HepG2 (cell line): ENCODE data around the gene HMCN1. TPM values are rescaled to one million over a fixed set of nuclear protein-coding genes. Genes with fewer than 3 reads are reported as not detected.

Source experiments
- ATAC-seq: fragments of 200-7000 bp; cut with Tn5 transposase; 3 replicates; pipeline ENCODE4 v1.9.1; 2020; ENCODE audit warnings: mild to moderate bottlenecking, moderate library complexity
- BruUV-seq: library from RNA; stranded (reverse); fragments of 400-500 nt; replicated peaks from 2 replicates; lab custom pipeline; 2021; lab: Mats Ljungman, UMichigan
- CTCF ChIA-PET: fragments of 300-600 bp; formaldehyde crosslinking; extraction: SDS; loops from one replicate; lab custom pipeline; 2021; ENCODE audit warnings: low total read pairs, inconsistent platforms, low intra/inter-chr PET ratio; lab: Yijun Ruan, JAX
- POLR2A ChIA-PET: fragments of 350-600 bp; sonication (Branson Sonifier 250); formaldehyde crosslinking; loops from one replicate; lab custom pipeline; 2020; ENCODE audit warnings: antibody characterized with exemption, inconsistent platforms; lab: Yijun Ruan, JAX
- DNase-seq: peaks from one replicate; pipeline ENCODE4 v3.0.0-alpha.2; 2015; ENCODE audit warnings: low spot score
- FAIRE-seq: peaks from 3 replicates; lab custom pipeline; 2011; peaks lifted over from hg19 to GRCh38; lab: Jason Lieb, UNC
- H2AFZ ChIP-seq: one replicate; pipeline ENCODE4 v1.6.1; 2011; ENCODE audit warnings: low read length, inconsistent platforms
- H3K27ac ChIP-seq: fragments of 300-600 bp; 3 replicates; pipeline ENCODE4 v1.8.0; 2011; ENCODE audit warnings: mixed run types, mild to moderate bottlenecking, mixed read lengths, low read length, inconsistent platforms; ENCODE audit not compliant: insufficient read depth; ENCODE audit errors: extremely low read length
- H3K27me3 ChIP-seq, 2 experiments: fragments of 200-600 bp in 1 of 2; 2 replicates in 1 of 2; 3 replicates in 1 of 2; pipeline versions ENCODE4 v1.6.0 to v1.8.0; 2011; ENCODE audit warnings: low read length in 2 of 2, mild to moderate bottlenecking in 2 of 2, moderate library complexity in 2 of 2, inconsistent platforms in 1 of 2; ENCODE audit not compliant: insufficient read depth in 2 of 2, control insufficient read depth in 1 of 2
- H3K36me3 ChIP-seq, 2 experiments: fragments of 200-600 bp in 1 of 2; replicated peaks in 1 of 2; 2 replicates in 1 of 2; 3 replicates in 1 of 2; pipeline versions ENCODE4 v1.5.1 to v1.8.0; 2011; ENCODE audit warnings: low read length in 2 of 2, inconsistent platforms in 1 of 2; ENCODE audit not compliant: insufficient read depth in 2 of 2, control insufficient read depth in 1 of 2
- H3K4me1 ChIP-seq: 2 replicates; pipeline ENCODE4 v1.5.1; 2012; ENCODE audit warnings: low read length, inconsistent platforms; ENCODE audit not compliant: insufficient read depth
- H3K4me2 ChIP-seq: 2 replicates; pipeline ENCODE4 v1.6.0; 2011; ENCODE audit warnings: low read depth, low read length, inconsistent platforms
- H3K4me3 ChIP-seq, 3 experiments: fragments of 200-600 bp in 1 of 3; sonication (generic), shearing (Covaris generic) in 1 of 3; replicated peaks in 1 of 3; 2 replicates each; pipeline ENCODE4 v1.5.1; 2011 to 2016; ENCODE audit warnings: low read length in 3 of 3, inconsistent platforms in 2 of 3, low read depth in 2 of 3, mild to moderate bottlenecking in 2 of 3, control low read depth in 1 of 3, mixed read lengths in 1 of 3; ENCODE audit not compliant: insufficient read depth in 1 of 3
- H3K79me2 ChIP-seq: one replicate; pipeline ENCODE4 v1.6.1; 2011; ENCODE audit warnings: low read length, inconsistent platforms; ENCODE audit not compliant: insufficient read depth
- H3K9ac ChIP-seq: 2 replicates; pipeline ENCODE4 v1.6.0; 2011; ENCODE audit warnings: mild to moderate bottlenecking, low read depth, low read length, inconsistent platforms; ENCODE audit not compliant: insufficient read depth
- H3K9me3 ChIP-seq: 2 replicates; pipeline ENCODE4 v1.5.1; 2012; ENCODE audit warnings: mild to moderate bottlenecking, low read length
- H4K20me1 ChIP-seq: 2 replicates; pipeline ENCODE4 v1.6.0; 2011; ENCODE audit warnings: inconsistent platforms, mild to moderate bottlenecking, low read length, moderate library complexity; ENCODE audit not compliant: insufficient read depth
- DNMT3B ChIP-seq: conservative IDR thresholded peaks from 2 replicates; pipeline ENCODE4 v1.6.1; 2016; ENCODE audit warnings: missing biosample characterization, control low read depth
- MAFG ChIP-seq: sonication (generic); formaldehyde crosslinking; IDR thresholded peaks from 2 replicates; pipeline ENCODE4 v1.5.1; 2020; ENCODE audit warnings: mild to moderate bottlenecking, missing genetic modification reagents
- TAF1 ChIP-seq: sonication (generic); formaldehyde crosslinking; IDR thresholded peaks from 2 replicates; pipeline ENCODE4 v1.4.0; 2020; ENCODE audit warnings: missing genetic modification reagents
- ZNF264 ChIP-seq: sonication (generic); formaldehyde crosslinking; IDR thresholded peaks from 2 replicates; pipeline ENCODE4 v1.4.0; 2020; ENCODE audit warnings: missing genetic modification reagents
- ZNF30 ChIP-seq: sonication (generic); formaldehyde crosslinking; IDR thresholded peaks from 2 replicates; pipeline ENCODE4 v1.5.0; 2020; ENCODE audit warnings: mild to moderate bottlenecking, missing genetic modification reagents
- ZSCAN12 ChIP-seq: sonication (generic); formaldehyde crosslinking; IDR thresholded peaks from 2 replicates; pipeline ENCODE4 v1.9.0; 2021; ENCODE audit warnings: mild to moderate bottlenecking, missing genetic modification reagents
- ZSCAN9 ChIP-seq: IDR thresholded peaks from 2 replicates; pipeline ENCODE4 v1.6.1; 2016; ENCODE audit warnings: borderline replicate concordance
- WGBS: methylation state at CpG from one replicate; pipeline ENCODE4 v1.1.6; 2017; ENCODE audit warnings: low lambda C conversion rate; 5-methylcytosine and 5-hydroxymethylcytosine counted together
- in situ Hi-C: cut with HindIII; loops from 2 replicates; pipeline ENCODE4 v1.10.0; 2017; ENCODE audit warnings: low pct_unique_long_range_greater_than_20kb; ENCODE audit not compliant: extremely low pct_ligation_motif_present
- intact Hi-C: fragments of 100-400 bp; cut with micrococcal nuclease; formaldehyde crosslinking; loops from one replicate; pipeline ENCODE4 v1.10.0; 2022; ENCODE audit not compliant: unreplicated experiment
- polyA plus RNA-seq, 8 experiments: library from polyadenylated mRNA; depleted of rRNA in 3 of 8; stranded (reverse) in 7 of 8; unstranded in 1 of 8; fragments of >200 nt; fragmentation: Illumina TruSeq in 4 of 8; extraction: Trizol in 4 of 8; gene quantifications; 2 replicates each; pipeline versions ENCODE4 v1.2.1 to v1.2.3, GENCODE V29; 2011 to 2016; ENCODE audit warnings: low read depth in 4 of 8, missing spikeins in 1 of 8, mixed read lengths in 1 of 8; ENCODE audit not compliant: insufficient read depth in 1 of 8
- total RNA-seq, 5 experiments: library from RNA; depleted of rRNA; stranded (reverse); fragments of >200 nt; fragmentation: Illumina TruSeq; extraction: Trizol; gene quantifications; 2 replicates each; pipeline ENCODE4 v1.2.3, GENCODE V29; 2016; ENCODE audit warnings: low read depth in 1 of 5
- TF ChIP-seq, protein P1 (sequence below): sonication (generic); formaldehyde crosslinking; IDR thresholded peaks from 2 replicates; pipeline ENCODE4 v1.8.1; 2023; ENCODE audit warnings: missing genetic modification reagents, mild to moderate bottlenecking, borderline replicate concordance
- TF ChIP-seq, protein P2 (sequence below): sonication (generic); formaldehyde crosslinking; IDR thresholded peaks from 2 replicates; pipeline ENCODE4 v1.4.0; 2020; ENCODE audit warnings: missing genetic modification reagents
- TF ChIP-seq, protein P3 (sequence below): sonication (generic); formaldehyde crosslinking; IDR thresholded peaks from 2 replicates; pipeline ENCODE4 v1.4.0; 2020; ENCODE audit warnings: missing genetic modification reagents
- TF ChIP-seq, protein P4 (sequence below): sonication (generic); formaldehyde crosslinking; IDR thresholded peaks from 2 replicates; pipeline ENCODE4 v1.5.0; 2020; ENCODE audit warnings: mild to moderate bottlenecking, missing genetic modification reagents
- TF ChIP-seq, protein P5 (sequence below): sonication (generic); formaldehyde crosslinking; IDR thresholded peaks from 2 replicates; pipeline ENCODE4 v1.4.0; 2020; ENCODE audit warnings: missing genetic modification reagents

Gene HMCN1
- total and polyA plus RNA-seq, 2 of the 13 experiments (the other 11 are each of a cell fraction or from before 2014, with no cell fraction given): 0.03 TPM; not detected in 1

DNA sequence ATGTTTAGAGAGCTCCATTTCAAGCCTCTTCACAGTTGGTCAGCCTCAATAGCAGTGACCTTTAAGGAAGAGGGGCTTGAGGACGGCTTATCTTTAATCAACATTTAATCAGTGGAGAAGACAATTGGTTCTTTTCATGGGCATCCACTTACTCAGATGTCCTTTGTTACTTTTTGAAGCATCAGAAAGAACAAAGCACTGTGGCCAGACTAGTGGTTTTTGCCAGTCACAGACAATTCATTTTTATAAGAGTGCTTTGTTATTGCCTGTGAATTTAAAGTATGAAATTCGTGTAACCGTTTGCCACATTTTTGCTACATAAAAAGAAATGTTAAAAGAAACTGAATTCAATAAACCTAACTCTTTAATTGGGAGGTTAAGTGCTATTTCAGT lies 418.0 kb downstream of the HMCN1 start:
- no peak for FAIRE-seq

More for the DNA sequence above, 418.0 kb downstream of the HMCN1 start:
- H3K4me1 ChIP-seq: no peaks in the 10 kb centered on the region
- H3K27me3 ChIP-seq: no peaks in the 10 kb centered on the region
- no peaks in the 10 kb centered on the region for H4K20me1 ChIP-seq
- WGBS: 0% methylated on average over 3 of the region's 3 CpGs
- H3K4me3 ChIP-seq: no peak overlapping the region
- no peaks in the 10 kb centered on the region for H3K79me2 ChIP-seq
- no TSS peak for BruUV-seq
- POLR2A ChIA-PET: no interaction called here
- no peak for TF ChIP-seq MAFG (CRISPR knock-in tag)
- no peak for TF ChIP-seq DNMT3B (CRISPR knock-in tag)
- TF ChIP-seq, protein P1, sequence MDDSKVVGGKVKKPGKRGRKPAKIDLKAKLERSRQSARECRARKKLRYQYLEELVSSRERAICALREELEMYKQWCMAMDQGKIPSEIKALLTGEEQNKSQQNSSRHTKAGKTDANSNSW (CRISPR knock-in tag): no peak
- no peak for TF ChIP-seq ZSCAN12 (CRISPR knock-in tag)
- no peak for TF ChIP-seq ZNF30 (CRISPR knock-in tag)
- TF ChIP-seq, protein P2, sequence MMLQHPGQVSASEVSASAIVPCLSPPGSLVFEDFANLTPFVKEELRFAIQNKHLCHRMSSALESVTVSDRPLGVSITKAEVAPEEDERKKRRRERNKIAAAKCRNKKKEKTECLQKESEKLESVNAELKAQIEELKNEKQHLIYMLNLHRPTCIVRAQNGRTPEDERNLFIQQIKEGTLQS (CRISPR knock-in tag): no peak
- TF ChIP-seq, protein P3, sequence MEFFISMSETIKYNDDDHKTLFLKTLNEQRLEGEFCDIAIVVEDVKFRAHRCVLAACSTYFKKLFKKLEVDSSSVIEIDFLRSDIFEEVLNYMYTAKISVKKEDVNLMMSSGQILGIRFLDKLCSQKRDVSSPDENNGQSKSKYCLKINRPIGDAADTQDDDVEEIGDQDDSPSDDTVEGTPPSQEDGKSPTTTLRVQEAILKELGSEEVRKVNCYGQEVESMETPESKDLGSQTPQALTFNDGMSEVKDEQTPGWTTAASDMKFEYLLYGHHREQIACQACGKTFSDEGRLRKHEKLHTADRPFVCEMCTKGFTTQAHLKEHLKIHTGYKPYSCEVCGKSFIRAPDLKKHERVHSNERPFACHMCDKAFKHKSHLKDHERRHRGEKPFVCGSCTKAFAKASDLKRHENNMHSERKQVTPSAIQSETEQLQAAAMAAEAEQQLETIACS: no peak
- no peak for TF ChIP-seq TAF1 (CRISPR knock-in tag)
- TF ChIP-seq ZSCAN9 (CRISPR knock-in tag): no peak
- TF ChIP-seq, protein P4, sequence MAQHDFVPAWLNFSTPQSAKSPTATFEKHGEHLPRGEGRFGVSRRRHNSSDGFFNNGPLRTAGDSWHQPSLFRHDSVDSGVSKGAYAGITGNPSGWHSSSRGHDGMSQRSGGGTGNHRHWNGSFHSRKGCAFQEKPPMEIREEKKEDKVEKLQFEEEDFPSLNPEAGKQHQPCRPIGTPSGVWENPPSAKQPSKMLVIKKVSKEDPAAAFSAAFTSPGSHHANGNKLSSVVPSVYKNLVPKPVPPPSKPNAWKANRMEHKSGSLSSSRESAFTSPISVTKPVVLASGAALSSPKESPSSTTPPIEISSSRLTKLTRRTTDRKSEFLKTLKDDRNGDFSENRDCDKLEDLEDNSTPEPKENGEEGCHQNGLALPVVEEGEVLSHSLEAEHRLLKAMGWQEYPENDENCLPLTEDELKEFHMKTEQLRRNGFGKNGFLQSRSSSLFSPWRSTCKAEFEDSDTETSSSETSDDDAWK (CRISPR knock-in tag): no peak
- TF ChIP-seq, protein P5, sequence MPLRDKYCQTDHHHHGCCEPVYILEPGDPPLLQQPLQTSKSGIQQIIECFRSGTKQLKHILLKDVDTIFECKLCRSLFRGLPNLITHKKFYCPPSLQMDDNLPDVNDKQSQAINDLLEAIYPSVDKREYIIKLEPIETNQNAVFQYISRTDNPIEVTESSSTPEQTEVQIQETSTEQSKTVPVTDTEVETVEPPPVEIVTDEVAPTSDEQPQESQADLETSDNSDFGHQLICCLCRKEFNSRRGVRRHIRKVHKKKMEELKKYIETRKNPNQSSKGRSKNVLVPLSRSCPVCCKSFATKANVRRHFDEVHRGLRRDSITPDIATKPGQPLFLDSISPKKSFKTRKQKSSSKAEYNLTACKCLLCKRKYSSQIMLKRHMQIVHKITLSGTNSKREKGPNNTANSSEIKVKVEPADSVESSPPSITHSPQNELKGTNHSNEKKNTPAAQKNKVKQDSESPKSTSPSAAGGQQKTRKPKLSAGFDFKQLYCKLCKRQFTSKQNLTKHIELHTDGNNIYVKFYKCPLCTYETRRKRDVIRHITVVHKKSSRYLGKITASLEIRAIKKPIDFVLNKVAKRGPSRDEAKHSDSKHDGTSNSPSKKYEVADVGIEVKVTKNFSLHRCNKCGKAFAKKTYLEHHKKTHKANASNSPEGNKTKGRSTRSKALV (CRISPR knock-in tag): no peak
- TF ChIP-seq ZNF264 (CRISPR knock-in tag): no peak
- TF ChIP-seq, all 625 proteins: peak for 0
- ATAC-seq: no peak
- Histone ChIP-seq H3K9ac (no peak overlapping the region), H3K9me3 (no peaks in the 10 kb centered on the region), H3K27ac (no peak overlapping the region), H2AFZ (no peak overlapping the region), H3K36me3 (no peaks in the 10 kb centered on the region), H3K4me2 (no peak overlapping the region)
- CTCF ChIA-PET: no interaction called here
- no peak for DNase-seq
- in situ Hi-C loops (no loop called here), intact Hi-C loops (loop anchor here (5.0 kb wide), 1 partner anchor 340 kb away; no protein-coding TSS in a partner anchor)
